NCI-H2107 treated with DMSO at 0.1 percent for 48 hours (cell line): ENCODE measurements around the gene SLC31A1.
"Not testable (repeated sequence)": the region's sequence is repeated elsewhere in the genome, so short reads cannot be mapped to it uniquely, and the experiment has no call there.

Experiments used
- DNase-seq: peaks from one replicate; lab custom pipeline; 2025; ENCODE audit not compliant: unreplicated experiment; lab: John Stamatoyannopoulos, UW

SLC31A1 gene

GRCh38 chr9:113219969-113220368 is 1.4 kb upstream of the SLC31A1 start:
- no peak for DNase-seq

GRCh38 chr9:113220467-113221002 is 809 bp upstream of the SLC31A1 start:
- DNase-seq: no peak

- no peak for DNase-seq
Measured at GRCh38 chr9:113221800-113222481, 597 bp downstream of the SLC31A1 start.

- DNase-seq: no peak
Measured at GRCh38 chr9:113222482-113222841, 1.1 kb downstream of the SLC31A1 start.

- no peak for DNase-seq
Measured at GRCh38 chr9:113223963-113224362, 2.6 kb downstream of the SLC31A1 start.

- no peak for DNase-seq
Measured at GRCh38 chr9:113227436-113227835, 6.1 kb downstream of the SLC31A1 start.

GRCh38 chr9:113228130-113228665 is 6.9 kb downstream of the SLC31A1 start:
- peak; percentile 25 for DNase-seq

GRCh38 chr9:113231701-113232100 is 10.4 kb downstream of the SLC31A1 start:
- no peak for DNase-seq

GRCh38 chr9:113235701-113236255 is 14.4 kb downstream of the SLC31A1 start:
- not testable (repeated sequence) for DNase-seq

GRCh38 chr9:113237026-113237425 is 15.7 kb downstream of the SLC31A1 start:
- DNase-seq: no peak

- DNase-seq: no peak
Measured at GRCh38 chr9:113238202-113238858, 17.0 kb downstream of the SLC31A1 start.

GRCh38 chr9:113238859-113239232 is 17.5 kb downstream of the SLC31A1 start:
- DNase-seq: no peak

- DNase-seq: no peak
Measured at GRCh38 chr9:113241161-113241560, 19.8 kb downstream of the SLC31A1 start.

GRCh38 chr9:113244556-113244955 is 23.2 kb downstream of the SLC31A1 start:
- DNase-seq: no peak

- DNase-seq: no peak
Measured at GRCh38 chr9:113245894-113246293, 24.6 kb downstream of the SLC31A1 start.

GRCh38 chr9:113246928-113247327 is 25.6 kb downstream of the SLC31A1 start:
- DNase-seq: no peak

GRCh38 chr9:113247640-113248039 is 26.3 kb downstream of the SLC31A1 start:
- no peak for DNase-seq

- DNase-seq: not testable (repeated sequence)
Measured at GRCh38 chr9:113249661-113250060, 28.3 kb downstream of the SLC31A1 start.

- no peak for DNase-seq
Measured at GRCh38 chr9:113250807-113251206, 29.5 kb downstream of the SLC31A1 start.

- DNase-seq: no peak
Measured at GRCh38 chr9:113254991-113255390, 33.6 kb downstream of the SLC31A1 start.

GRCh38 chr9:113255438-113255837 is 34.1 kb downstream of the SLC31A1 start:
- DNase-seq: no peak

- no peak for DNase-seq
Measured at GRCh38 chr9:113257863-113258262, 36.5 kb downstream of the SLC31A1 start.
